Natural killer cell (primary cell): ENCODE results near the gene TUT7. TPM values are rescaled to one million over a fixed set of nuclear protein-coding genes. Genes with fewer than 3 reads are reported as not detected.
A peak's percentile ranks its signal among the peaks of the same experiment; 100 is the strongest.
"Not testable (repeated sequence)": the region's sequence is repeated elsewhere in the genome, so short reads cannot be mapped to it uniquely, and the experiment has no call there.

Experiments
- ATAC-seq, 3 donors: fragments of 150-1000 bp in 2 of 3; fragments of 200-7000 bp in 1 of 3; cut with Tn5 transposase; 1 replicate in 1 of 3; 2 replicates in 2 of 3; pipeline ENCODE4 v1.10.0; 2021; ENCODE audit warnings: mild to moderate bottlenecking in 2 of 3, moderate library complexity in 2 of 3
- DNase-seq, 2 donors: peaks; one replicate each; pipeline versions ENCODE4 v3.0.0 to v3.0.0-alpha.2; 2013 to 2021; ENCODE audit warnings: mixed read lengths in 1 of 2
- H3K27ac ChIP-seq: one replicate; pipeline ENCODE4 v1.5.1; 2013; ENCODE audit warnings: mild to moderate bottlenecking, low read length
- H3K27me3 ChIP-seq: one replicate; pipeline ENCODE4 v1.6.1; 2013; ENCODE audit warnings: low read length; ENCODE audit not compliant: control insufficient read depth, insufficient read depth
- H3K36me3 ChIP-seq: one replicate; pipeline ENCODE4 v1.6.1; 2013; ENCODE audit warnings: low read length; ENCODE audit not compliant: control insufficient read depth, insufficient read depth
- H3K4me1 ChIP-seq: one replicate; pipeline ENCODE4 v1.6.1; 2013; ENCODE audit warnings: low read length; ENCODE audit not compliant: control insufficient read depth, insufficient read depth
- H3K4me3 ChIP-seq: one replicate; pipeline ENCODE4 v1.5.1; 2013; ENCODE audit warnings: low read length
- H3K9me3 ChIP-seq: one replicate; pipeline ENCODE4 v1.6.1; 2013; ENCODE audit warnings: low read length; ENCODE audit not compliant: control insufficient read depth, insufficient read depth
- H3K27ac Mint-ChIP-seq, 2 donors: one replicate each; pipeline ENCODE4 v1.8.0; 2022; ENCODE audit warnings: mild to moderate bottlenecking in 2 of 2, mixed read lengths in 2 of 2, moderate library complexity in 1 of 2
- H3K27me3 Mint-ChIP-seq, 2 donors: one replicate each; pipeline ENCODE4 v1.8.0; 2022; ENCODE audit warnings: low read depth in 2 of 2, mixed read lengths in 2 of 2
- H3K36me3 Mint-ChIP-seq: one replicate; pipeline ENCODE4 v1.8.0; 2022; ENCODE audit warnings: mixed read lengths
- H3K4me1 Mint-ChIP-seq, 2 donors: one replicate each; pipeline ENCODE4 v1.8.0; 2022; ENCODE audit warnings: mixed read lengths in 2 of 2
- H3K4me3 Mint-ChIP-seq: one replicate; pipeline ENCODE4 v1.8.0; 2022; ENCODE audit warnings: mild to moderate bottlenecking, moderate library complexity, mixed read lengths
- H3K9me3 Mint-ChIP-seq, 2 donors: one replicate each; pipeline ENCODE4 v1.8.0; 2022; ENCODE audit warnings: mixed read lengths in 2 of 2
- CTCF ChIP-seq: fragments of 200-600 bp; IDR thresholded peaks from one replicate; pipeline ENCODE4 v1.8.0; 2022; ENCODE audit warnings: antibody characterized with exemption
- WGBS: methylation state at CpG from one replicate; pipeline ENCODE4 v1.1.7; 2013; ENCODE audit warnings: missing lambda C conversion rate; ENCODE audit not compliant: insufficient coverage; 5-methylcytosine and 5-hydroxymethylcytosine counted together
- intact Hi-C: fragments of 100-400 bp; cut with micrococcal nuclease; formaldehyde crosslinking; loops from one replicate; pipeline ENCODE4 v1.14.2; 2022
- total RNA-seq, 4 donors: library from RNA; stranded (reverse); fragments of 120-200 nt in 1 of 4; gene quantifications; one replicate each; pipeline versions ENCODE4 v1.2.3 to v1.2.4, GENCODE V29; 2013 to 2022

The TUT7 gene
- total RNA-seq, 3 donors from 2014 or later (not counting 1 experiment from before 2014, with no cell fraction given): 84.7 to 94.8 (median 85.6) TPM

- H3K27me3 Mint-ChIP-seq: no peaks in the 10 kb centered on the region
- intact Hi-C loops: no loop called here
Observed at GRCh38 chr9:86301686-86302085, 52.5 kb downstream of the TUT7 start.

GRCh38 chr9:86300701-86301100, 53.5 kb downstream of the TUT7 start:
- no peaks in the 10 kb centered on the region for H3K9me3 ChIP-seq
- H3K4me3 ChIP-seq: no peak overlapping the region
- Mint-ChIP-seq H3K4me3 (no peak overlapping the region), H3K9me3 (no peaks in the 10 kb centered on the region), H3K36me3 (peaks cover 30% of the 10 kb centered on the region), H3K27ac (no peak overlapping the region), H3K27me3 (no peaks in the 10 kb centered on the region), H3K4me1 (peaks cover 6 to 17% of the 10 kb centered on the region in 2 donors)
- WGBS: 95% methylated on average over 2 of the region's 2 CpGs
- no peak for DNase-seq
- H3K27ac ChIP-seq: no peak overlapping the region
- TF ChIP-seq CTCF: no peak
- H3K4me1 ChIP-seq: no peaks in the 10 kb centered on the region
- H3K36me3 ChIP-seq: peaks cover 90% of the 10 kb centered on the region
- no peaks in the 10 kb centered on the region for H3K27me3 ChIP-seq
- intact Hi-C loops: no loop called here
- no peak for ATAC-seq

More at GRCh38 chr9:86301686-86302085, 52.5 kb downstream of the TUT7 start:
- no peak overlapping the region for H3K4me3 ChIP-seq
- DNase-seq (no peak), ATAC-seq (no peak)
- Mint-ChIP-seq H3K27ac (peak overlapping the region; percentile 0 to 15), H3K9me3 (no peaks in the 10 kb centered on the region), H3K36me3 (peaks cover 36% of the 10 kb centered on the region), H3K4me1 (peaks cover 10 to 21% of the 10 kb centered on the region in 2 donors), H3K4me3 (no peak overlapping the region)
- 100% methylated on average over 1 of the region's 1 CpG for WGBS
- H3K4me1 ChIP-seq: no peaks in the 10 kb centered on the region
- H3K36me3 ChIP-seq: peaks cover 93% of the 10 kb centered on the region
- H3K27ac ChIP-seq: no peak overlapping the region
- TF ChIP-seq CTCF: no peak
- no peaks in the 10 kb centered on the region for H3K9me3 ChIP-seq
- H3K27me3 ChIP-seq: no peaks in the 10 kb centered on the region

- Mint-ChIP-seq H3K27me3 (no peaks in the 10 kb centered on the region), H3K36me3 (peaks cover 28% of the 10 kb centered on the region), H3K4me1 (peaks cover 5 to 10% of the 10 kb centered on the region in 2 donors), H3K27ac (peak overlapping the region; percentile 32 to 45), H3K4me3 (no peak overlapping the region), H3K9me3 (no peaks in the 10 kb centered on the region)
- WGBS: 88% methylated on average over 11 of the region's 11 CpGs
- Histone ChIP-seq H3K4me3 (no peak overlapping the region), H3K4me1 (no peaks in the 10 kb centered on the region), H3K27ac (no peak overlapping the region), H3K36me3 (peaks cover 77% of the 10 kb centered on the region), H3K27me3 (no peaks in the 10 kb centered on the region), H3K9me3 (no peaks in the 10 kb centered on the region)
- intact Hi-C loops: no loop called here
- TF ChIP-seq CTCF: no peak
- ATAC-seq (no peak), DNase-seq (no peak)
Observed at GRCh38 chr9:86298873-86299272, 55.3 kb downstream of the TUT7 start.

GRCh38 chr9:86290341-86290740, 63.9 kb downstream of the TUT7 start:
- peaks cover 24% of the 10 kb centered on the region for H3K36me3 ChIP-seq
- H3K36me3 Mint-ChIP-seq, H3K27ac ChIP-seq, ATAC-seq, H3K27me3 Mint-ChIP-seq, H3K9me3 ChIP-seq, H3K4me1 ChIP-seq, H3K27me3 ChIP-seq, DNase-seq, H3K9me3 Mint-ChIP-seq, H3K4me1 Mint-ChIP-seq, H3K4me3 Mint-ChIP-seq, intact Hi-C loops, H3K4me3 ChIP-seq, H3K27ac Mint-ChIP-seq: not testable (repeated sequence)
- 92% methylated on average over 3 of the region's 6 CpGs for WGBS
